SW480 (cell line): ENCODE results near the gene PLCD4.

ENCODE experiments used
- DNase-seq: peaks from one replicate; pipeline ENCODE4 v3.0.0-alpha.2; 2016; ENCODE audit warnings: low spot score

The PLCD4 gene

GRCh38 chr2:218664653-218665052 is 57.0 kb downstream of the PLCD4 start:
- no peak for DNase-seq

- DNase-seq = peak; percentile 50
Measured at GRCh38 chr2:218671097-218671653, 63.5 kb downstream of the PLCD4 start.

DNA sequence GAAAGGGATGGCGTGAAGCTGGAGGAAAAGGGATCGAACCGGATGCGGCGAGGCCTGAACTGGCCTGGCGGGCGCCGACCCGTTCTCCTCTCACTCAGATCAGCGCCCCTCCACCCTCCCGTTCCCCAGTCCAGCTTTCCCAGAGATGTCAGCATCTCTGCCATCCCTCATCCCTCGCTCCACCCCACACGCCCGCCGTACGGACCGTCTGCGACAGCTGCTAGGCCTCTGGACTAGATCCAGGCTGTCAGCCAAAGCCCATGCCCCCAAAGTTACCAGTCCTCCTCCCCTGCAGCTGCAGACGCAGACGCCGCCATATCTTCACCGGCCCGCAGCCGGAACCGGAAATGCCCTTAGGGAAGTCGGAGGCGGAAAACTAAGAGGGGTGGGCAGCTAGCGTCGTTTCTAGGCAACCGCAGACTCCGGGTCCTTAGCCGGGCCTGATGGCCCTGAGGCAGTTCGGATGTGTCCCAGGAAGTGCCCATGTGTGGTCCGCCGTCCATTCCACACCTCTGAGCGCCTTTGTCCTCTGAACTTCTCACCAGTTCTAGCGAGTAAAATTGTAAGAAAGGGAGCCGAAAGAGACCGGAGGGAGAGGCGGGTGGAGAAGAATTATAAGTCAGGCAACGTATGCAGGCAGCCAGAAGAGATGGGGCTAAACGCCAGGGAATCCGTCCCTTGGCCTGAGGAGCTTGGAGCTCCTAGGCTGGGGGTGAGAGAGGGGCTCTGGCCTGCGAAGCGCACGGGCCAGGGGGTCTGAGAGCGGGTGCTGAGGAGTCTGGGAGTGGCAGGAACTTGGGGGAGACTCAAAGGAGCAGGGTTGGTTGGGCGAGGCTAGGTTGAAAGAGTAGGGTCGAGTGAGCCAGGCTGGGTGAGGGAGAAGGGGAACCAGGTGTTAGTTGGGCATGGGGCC is 64.2 kb downstream of the PLCD4 start, which contains the start of the genes RNF25 and STK36:
RNF25 (minus strand) TSS at position 349 of the 913 bp plus-strand sequence; CDS start at position 317, 32 bp downstream.
STK36 (plus strand) TSS at position 433 of the 913 bp plus-strand sequence. CDS start 744 bp downstream, outside the sequence.
- DNase-seq = peak; percentile 91

- no peak for DNase-seq
Measured at GRCh38 chr2:218679119-218679518, 71.4 kb downstream of the PLCD4 start.

DNA sequence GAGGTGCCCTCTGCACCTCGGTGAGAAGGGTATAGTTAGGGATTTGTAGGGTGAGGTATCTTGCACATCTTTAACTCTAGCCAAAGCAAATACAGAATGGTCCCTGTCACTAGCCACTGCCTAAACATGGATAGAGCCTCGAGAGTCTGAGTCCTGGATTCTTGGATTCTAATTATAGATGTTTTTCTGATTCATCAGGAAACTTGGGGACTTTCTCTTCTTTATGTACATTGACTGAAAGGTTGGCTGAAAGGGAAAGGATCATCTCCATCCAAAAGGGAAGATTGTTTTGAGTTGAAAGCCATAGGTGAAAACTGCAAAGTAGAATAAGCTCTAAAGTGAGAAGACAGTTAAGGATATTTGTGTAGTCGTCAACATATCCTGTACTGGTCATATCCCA is 72.4 kb downstream of the PLCD4 start:
- no peak for DNase-seq
